ENCODE results near the gene TBC1D3H.
"Not testable (repeated sequence)": the region's sequence is repeated elsewhere in the genome, so short reads cannot be mapped to it uniquely, and the experiment has no call there.

The TBC1D3H gene

DNA sequence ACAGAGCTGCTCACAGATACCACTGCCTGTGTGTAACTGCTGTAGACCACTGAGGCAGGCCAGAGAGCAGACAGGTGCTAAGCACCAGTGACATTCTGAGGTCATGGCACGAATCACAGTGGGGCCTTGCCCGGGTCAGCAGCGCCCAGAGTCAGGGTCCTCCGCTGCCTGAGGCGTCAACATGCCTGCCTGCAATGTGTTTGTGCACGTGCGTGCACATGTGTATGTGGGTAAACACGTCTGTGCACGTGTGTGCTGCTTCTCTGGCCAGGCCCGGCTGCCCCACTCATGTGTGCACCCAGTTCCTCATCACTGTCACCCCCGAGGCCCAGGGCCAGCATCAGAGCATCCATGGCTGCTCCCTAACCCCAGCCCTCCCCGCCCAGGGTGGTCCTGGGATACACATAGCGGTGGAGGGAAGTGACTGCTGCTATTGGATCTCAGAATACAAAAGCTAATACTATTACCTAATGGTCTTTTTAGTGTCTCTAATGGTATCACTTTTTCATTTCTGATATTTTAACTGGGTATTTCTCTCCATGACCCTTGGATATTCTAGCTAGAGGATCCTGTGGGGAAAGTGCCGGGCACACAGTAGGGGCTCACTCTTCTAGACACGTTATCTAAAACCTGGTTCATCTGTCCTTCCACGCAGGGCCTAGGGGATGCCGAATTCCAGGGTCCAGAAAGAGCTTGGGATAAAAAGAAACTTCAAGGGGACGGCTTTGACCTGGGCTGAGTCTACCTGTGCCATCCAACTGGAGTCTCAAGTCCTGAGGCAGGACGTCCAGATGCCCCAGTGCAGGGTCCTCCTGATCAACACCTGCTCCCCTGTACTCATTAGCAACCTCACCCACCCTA, at the start of gene TBC1D3H:
Gene TBC1D3H, minus strand, starts transcription at position 51 of the 861 bp plus-strand sequence. CDS start 1,540 bp downstream, outside the sequence.
- not testable (repeated sequence) for DNase-seq (ENCODE audit: low read depth); H3K4me3 ChIP-seq (ENCODE audit: low read length)

DNA sequence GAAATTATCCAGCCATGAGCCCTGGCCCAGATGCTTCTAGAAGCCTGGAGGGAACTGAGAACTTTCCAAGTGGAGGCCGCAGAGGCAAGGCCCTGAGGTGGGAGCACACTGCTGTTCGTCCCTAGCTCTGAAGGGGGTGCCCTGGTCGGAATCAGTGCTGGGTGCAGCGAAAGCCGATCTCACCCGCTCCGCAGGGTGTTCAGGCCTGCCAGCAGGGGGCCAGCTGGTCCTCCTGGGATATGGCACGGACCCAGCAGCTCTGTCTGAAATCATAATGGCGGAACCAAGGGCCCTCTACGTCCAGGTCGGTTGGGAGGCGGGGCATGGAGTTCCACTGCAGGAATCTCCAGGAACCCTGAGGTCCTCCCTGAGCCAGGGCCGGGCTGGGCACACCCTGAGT, 40.7 kb upstream of the TBC1D3H start:
- not testable (repeated sequence) for DNase-seq (ENCODE audit: low read depth)

DNA sequence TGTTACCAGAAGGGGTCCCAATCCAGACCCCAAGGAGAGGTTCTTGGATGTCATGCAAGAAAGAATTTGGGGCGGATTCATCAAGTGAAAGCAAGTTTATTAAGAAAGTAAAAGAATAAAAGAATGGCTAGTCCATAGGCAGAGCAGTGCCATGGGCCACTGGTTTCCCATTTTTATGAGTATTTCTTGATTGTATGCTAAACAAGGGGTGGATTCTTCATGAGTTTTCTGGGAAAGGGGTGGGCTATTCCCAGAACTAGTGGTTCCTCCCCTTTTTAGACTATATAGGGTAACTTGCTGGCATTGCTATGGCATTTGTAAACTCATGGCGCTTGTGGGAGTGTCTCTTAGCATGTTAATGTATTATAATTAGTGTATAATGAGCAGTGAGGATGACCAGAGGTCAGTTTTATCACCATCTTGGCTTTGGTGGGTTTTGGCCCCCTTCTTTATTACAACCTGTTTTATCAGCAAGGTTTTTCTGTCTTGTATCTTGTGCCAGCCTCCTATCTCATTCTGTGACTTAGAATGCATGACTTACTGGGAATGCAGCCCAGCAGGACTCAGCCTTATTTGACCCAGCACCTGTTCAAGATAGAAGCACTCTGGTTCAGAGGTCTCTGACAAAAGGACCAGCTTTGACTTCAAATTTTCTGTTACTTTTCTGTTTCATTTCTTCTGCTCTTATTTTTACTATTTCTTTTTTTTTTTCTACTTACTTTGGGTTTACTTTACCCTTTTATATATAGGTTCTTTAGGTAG, 27.1 kb upstream of the TBC1D3H start:
- DNase-seq (ENCODE audit: low read depth); H3K4me3 ChIP-seq (ENCODE audit: low read length): not testable (repeated sequence)

More for the DNA sequence above, 40.7 kb upstream of the TBC1D3H start:
- not testable (repeated sequence) for H3K4me3 ChIP-seq (ENCODE audit: low read length)

DNA sequence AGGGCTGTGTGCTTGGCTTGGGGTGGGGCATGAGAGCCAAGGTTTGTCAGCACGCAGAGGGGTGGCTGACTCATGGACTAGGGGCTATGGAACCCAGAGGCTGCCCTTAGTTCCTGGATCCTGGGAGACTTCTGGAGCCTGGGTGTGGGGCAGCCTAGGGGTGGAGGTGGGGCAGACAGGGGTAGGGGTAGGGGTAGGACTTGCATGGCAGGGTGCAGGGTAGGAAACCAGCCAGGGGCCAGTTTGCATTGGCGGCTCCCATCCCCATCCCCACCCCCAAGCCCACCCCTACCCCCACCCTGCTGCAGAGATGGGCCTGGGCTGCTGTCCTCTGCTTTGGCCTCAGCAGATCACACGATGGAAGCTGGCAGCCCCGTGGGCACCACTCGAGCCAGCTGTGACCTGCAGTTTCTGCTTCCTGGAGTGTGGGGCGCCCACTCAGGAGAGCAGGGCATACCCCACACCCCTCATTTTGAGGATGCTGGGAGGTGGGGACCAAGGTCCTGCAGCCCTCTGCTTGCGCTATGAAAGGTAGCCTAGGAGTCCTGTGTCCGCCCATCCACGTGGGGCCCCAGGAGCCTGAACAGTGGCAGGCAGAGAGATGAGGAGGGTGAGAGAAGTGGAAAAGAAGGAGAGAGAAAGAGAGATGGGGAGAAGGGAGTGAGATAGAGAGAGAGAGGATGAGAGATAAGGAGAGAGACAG, 2.9 kb upstream of the TBC1D3H start:
- DNase-seq (ENCODE audit: low read depth); H3K4me3 ChIP-seq (ENCODE audit: low read length): not testable (repeated sequence)

DNA sequence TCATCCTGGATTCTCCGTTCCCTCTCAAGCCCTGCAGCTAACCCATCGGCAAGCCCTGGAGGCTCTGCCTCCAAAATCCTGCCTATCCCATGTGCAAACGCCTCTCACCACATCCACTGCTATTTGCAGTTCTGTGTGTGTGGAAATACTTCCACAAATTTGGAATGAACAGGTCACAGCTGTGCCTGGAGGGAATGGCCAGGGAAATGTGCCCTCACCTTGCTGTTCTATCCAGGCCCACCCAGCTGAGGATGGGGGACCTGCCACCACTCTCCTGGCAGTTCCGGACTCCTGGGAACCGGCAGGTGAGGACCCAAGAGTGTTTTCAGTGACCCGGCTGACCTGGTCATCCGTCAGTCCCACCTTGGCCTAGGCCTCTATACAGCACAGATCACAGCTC, 12.3 kb downstream of the TBC1D3H start:
- not testable (repeated sequence) for H3K4me3 ChIP-seq (ENCODE audit: low read length); DNase-seq (ENCODE audit: low read depth)

DNA sequence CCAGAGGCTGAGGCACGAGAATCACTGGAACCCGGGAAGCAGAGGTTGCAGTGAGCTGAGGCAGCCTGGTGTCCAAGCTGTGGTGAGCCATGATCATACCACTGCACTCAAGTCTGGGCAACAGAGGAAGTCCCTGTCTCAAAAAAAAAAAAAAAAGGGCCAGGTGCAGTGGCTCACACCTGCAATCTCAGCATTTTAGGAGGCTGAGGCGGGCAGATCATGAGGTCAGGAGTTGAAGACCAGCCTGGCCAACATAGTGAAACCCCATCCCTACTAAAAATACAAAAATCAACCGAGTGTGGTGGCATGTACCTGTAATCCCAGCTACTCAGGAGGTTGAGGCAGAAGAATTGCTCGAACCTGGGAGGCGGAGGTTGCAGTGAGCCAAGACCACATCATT, 25.7 kb downstream of the TBC1D3H start:
- H3K4me3 ChIP-seq (ENCODE audit: low read length); DNase-seq (ENCODE audit: low read depth): not testable (repeated sequence)
